ENCODE results near the gene RUFY4.
A peak's percentile ranks its signal among the peaks of the same experiment; 100 is the strongest.

The RUFY4 gene

GRCh38 chr2:218063486-218063885, 5.6 kb upstream of the RUFY4 start:
- DNase-seq (ENCODE audit: low read depth in 2 of 2), result no peak

- DNase-seq (ENCODE audit: low read depth in 2 of 2), result no peak
These were observed 5.2 kb upstream of the RUFY4 start for GRCh38 chr2:218063896-218064295.

GRCh38 chr2:218065239-218066006, 3.6 kb upstream of the RUFY4 start:
- DNase-seq (ENCODE audit: low read depth in 2 of 2), result no peak

- no peak for DNase-seq (ENCODE audit: low read depth in 2 of 2)
These were observed 2.0 kb upstream of the RUFY4 start for GRCh38 chr2:218066926-218067515.

GRCh38 chr2:218067523-218067922, 1.5 kb upstream of the RUFY4 start:
- DNase-seq (ENCODE audit: low read depth in 2 of 2), result no peak

DNA sequence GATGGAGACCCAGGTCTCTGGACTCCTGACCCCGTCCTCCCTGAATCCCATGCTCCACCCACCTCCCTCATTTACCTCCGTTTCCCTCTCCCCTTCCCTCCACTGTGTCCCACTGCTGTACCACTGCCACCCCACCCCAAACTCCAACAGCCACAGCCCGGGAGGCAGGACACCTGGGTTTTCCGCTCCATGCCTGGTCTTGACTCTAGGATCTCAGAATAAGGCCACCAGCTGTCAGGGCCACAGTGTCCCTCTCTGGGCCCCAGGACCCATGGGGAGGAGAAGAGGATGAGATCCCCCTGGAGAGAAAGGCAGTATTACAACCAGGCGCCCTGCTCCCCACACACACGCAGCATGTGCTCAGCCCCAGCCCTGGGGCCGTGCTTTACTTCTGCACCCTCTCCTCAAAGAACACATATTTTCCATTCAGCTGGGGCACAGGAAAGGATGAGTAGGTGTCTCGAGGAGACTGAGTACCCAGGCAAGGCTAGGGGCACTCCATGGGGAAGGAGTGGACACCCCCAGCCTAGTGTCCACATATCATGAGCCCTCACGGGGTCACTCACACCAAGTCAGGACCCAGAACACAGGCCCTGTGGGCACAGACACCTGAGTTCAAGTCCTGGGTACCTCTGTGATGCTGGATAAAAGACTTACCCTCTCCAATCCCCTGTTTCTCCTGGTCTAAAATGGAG, 700 bp downstream of the RUFY4 start:
- DNase-seq (ENCODE audit: low read depth in 2 of 2), result no peak

DNA sequence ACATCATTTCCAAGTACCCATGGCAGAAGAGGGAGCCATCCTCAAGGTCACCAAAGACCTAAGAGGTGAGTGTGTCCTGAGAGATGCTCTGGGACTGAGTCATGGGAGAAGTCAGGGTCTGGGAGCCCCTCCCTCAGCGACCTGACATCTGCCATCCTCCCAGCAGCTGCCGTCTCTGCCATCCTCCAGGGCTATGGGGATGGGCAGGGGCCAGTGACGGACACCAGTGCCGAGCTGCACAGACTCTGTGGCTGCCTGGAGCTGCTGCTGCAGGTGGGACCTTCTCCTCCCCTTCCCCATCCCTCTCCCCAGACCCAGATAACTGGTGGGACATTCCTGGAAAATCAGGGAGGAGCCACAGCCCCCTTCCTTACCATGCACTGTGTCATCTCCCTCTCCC, 1.5 kb downstream of the RUFY4 start:
- DNase-seq (ENCODE audit: low read depth in 2 of 2), result no peak

DNA sequence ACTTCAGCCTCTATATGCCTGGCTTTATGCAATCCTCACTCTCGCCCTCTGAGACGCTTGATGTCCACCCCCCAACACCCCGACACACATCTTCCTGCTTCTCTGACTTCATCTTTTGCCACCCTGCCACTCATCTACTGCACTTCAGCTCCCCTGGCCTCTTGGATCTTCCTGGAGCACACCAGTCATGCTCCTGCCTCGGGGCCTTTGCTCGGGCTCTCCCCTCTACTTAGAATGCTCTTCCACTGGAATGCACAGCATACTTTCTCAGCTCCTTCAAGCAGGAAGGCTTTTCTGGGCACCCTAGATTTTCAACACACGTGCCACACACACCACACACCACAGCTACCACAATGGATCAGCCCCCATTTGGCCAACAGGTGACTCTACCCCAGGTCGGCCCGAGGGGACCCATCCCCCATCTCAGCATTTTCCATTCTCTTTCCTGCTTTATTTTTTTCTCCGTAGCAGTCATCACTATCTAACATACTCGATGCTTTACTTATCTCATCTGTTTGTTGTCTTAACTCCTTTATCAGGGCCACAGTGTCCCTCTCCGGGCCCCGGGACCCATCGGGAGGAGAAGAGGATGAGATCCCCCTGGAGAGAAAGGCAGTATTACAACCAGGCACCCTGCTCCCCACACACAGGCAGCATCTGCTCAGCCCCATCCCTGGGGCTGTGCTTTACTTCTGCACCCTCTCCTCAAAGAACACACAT, 2.3 kb downstream of the RUFY4 start:
- DNase-seq (ENCODE audit: low read depth in 2 of 2), result no peak

GRCh38 chr2:218072002-218072401, 2.9 kb downstream of the RUFY4 start:
- DNase-seq (ENCODE audit: low read depth in 2 of 2), result no peak

GRCh38 chr2:218072478-218073024, 3.5 kb downstream of the RUFY4 start:
- no peak for DNase-seq (ENCODE audit: low read depth in 2 of 2)

DNA sequence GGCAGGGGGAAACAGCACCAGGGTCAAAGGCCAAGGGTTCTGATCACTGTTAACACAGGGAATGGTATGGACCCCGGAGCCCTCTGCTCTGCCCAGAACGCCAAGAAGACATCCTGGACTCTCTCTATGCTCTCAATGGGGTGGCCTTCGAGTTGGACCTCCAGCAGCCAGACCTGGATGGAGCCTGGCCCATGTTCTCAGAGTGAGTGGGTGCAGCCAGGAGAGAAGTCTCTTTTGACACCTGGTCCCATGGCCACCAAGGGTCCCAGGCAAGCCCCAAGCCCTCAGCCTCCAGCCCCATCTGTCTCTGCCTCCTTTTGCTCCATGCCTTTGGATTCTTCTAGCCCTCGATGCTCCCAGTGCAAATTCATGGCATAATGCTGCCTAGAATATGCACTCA, 4.1 kb downstream of the RUFY4 start:
- DNase-seq (ENCODE audit: low read depth in 2 of 2), result no peak

DNA sequence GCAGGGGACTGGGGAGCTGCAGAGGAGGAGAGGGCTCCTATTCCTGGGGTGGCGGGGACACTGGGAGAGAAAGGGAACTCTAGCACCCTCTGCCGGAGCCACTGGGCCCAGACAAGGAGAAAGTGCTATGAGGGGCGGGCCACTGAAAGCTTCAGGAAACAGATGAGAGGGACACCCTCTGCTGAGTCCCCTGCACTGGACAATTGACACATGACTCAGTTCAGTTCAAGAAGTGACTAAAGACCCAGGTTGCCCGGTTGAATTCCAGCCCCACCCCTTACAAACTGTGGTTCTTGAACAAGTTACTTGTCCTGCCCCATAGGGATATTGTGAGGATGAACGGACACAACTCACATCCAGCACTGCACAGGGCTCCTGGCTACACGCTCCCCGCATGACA, 5.0 kb downstream of the RUFY4 start:
- DNase-seq (ENCODE audit: low read depth in 2 of 2), result peak in 1 of 2 donors; percentile 22

- no peak for DNase-seq (ENCODE audit: low read depth in 2 of 2)
These were observed 7.1 kb downstream of the RUFY4 start for GRCh38 chr2:218075975-218076811.

- no peak for DNase-seq (ENCODE audit: low read depth in 2 of 2)
These were observed 8.6 kb downstream of the RUFY4 start for GRCh38 chr2:218077464-218078216.

DNA sequence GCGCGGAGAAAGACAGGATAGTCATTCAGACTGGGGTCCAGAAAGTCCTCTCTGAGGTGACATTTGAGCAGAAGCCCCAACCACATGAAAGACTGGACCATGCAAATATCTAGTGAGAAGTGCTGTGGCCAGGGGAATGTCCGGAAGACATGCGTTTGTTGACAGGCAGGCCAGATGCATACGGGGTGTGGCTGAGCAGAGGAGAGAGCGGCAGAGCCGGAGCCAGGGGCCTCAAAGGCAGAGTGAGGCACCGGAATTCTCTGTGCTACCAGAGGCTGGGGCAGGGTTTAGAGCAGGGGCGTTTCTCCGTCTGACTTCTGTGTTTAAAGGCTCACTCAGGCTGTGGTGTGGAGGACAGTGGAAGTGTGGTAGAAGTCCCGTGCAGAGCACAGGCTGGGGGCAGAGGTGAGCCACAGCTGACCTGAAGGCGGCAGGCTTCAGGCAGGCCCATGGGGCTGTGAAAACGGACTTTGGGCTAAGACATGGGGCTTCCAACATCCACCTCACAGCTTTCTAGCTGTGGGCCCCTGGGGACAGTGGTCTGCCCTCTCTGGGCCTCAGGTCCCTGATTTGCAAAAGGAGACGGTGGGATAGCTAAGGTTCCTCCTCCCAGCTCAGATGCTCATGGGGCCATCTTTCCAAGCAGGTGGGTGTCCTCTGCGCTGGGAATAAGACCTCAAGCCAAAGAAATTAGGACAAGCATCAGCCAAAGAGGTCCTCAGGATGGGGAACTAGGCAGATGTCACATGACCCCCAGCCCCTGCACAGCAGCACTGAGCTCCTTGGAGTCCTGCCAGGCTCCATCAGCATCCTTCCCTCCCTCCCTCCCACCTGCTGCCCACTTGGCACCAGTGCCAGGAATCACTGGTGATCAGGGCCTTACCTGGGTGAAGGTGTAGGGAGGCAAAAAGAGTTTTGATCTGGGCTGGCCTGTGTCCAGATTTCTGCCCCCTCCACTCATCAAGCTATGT, 11.2 kb downstream of the RUFY4 start:
- DNase-seq (ENCODE audit: low read depth in 2 of 2), result no peak

DNA sequence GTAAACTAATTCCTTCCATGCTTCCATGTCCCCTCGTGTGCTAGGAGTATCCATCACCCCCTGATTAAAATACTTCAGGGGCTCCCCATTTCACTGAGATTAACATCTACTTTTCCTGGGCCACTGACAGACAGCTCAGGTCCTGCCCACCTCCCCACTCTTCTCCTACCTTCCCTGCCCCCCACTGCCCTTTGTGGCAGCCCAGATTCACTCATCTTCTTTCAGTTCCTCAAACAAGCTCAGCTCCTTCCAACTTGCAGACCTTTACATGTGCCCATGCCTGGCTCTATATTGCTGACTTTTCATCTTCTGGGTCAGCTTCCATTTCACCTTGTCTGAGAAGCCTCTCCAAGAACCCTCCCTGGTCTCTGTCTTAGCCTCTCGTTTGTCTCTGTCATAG, 12.0 kb downstream of the RUFY4 start:
- DNase-seq (ENCODE audit: low read depth in 2 of 2), result no peak

- no peak for DNase-seq (ENCODE audit: low read depth in 2 of 2)
These were observed 12.6 kb downstream of the RUFY4 start for GRCh38 chr2:218081695-218082094.

GRCh38 chr2:218082586-218083351, 13.7 kb downstream of the RUFY4 start:
- no peak for DNase-seq (ENCODE audit: low read depth in 2 of 2)

GRCh38 chr2:218083352-218083676, 14.3 kb downstream of the RUFY4 start:
- DNase-seq (ENCODE audit: low read depth in 2 of 2), result no peak

Data from stimulated activated CD4-positive, alpha-beta T cell treated with anti-CD3 and anti-CD28 coated beads, Interleukin-4, amount 100 ng/mL, for 48 hours (primary cell).